Measurements from ENCODE around the gene ANKZF1. TPM values are rescaled to one million over a fixed set of nuclear protein-coding genes. Genes with fewer than 3 reads are reported as not detected.
A peak's percentile ranks its signal among the peaks of the same experiment; 100 is the strongest.

The ANKZF1 gene
- total and polyA plus RNA-seq, 2 donors (not counting 1 experiment from before 2014, with no cell fraction given): 152 to 181 TPM

GRCh38 chr2:219210196-219210885 is 19.3 kb upstream of the ANKZF1 start:
- H3K79me2 ChIP-seq (ENCODE audit: control insufficient read depth, insufficient read depth, low read length): peaks cover 6% of the 10 kb centered on the region
- H3K4me3 ChIP-seq (ENCODE audit: control extremely low read depth in 1 of 5, extremely low read depth in 1 of 5, insufficient read depth in 1 of 5, low read depth in 2 of 5, low read length in 4 of 5): no peak overlapping the region
- H3K27me3 ChIP-seq (replicated peaks in 1 of 4; ENCODE audit: control extremely low read depth in 1 of 4, control insufficient read depth in 3 of 4, insufficient read depth in 4 of 4, low read length in 3 of 4): no peaks in the 10 kb centered on the region
- Mint-ChIP-seq H3K27ac (peak overlapping the region; percentile 46), H3K4me1 (peaks cover 28% of the 10 kb centered on the region), H3K4me3 (no peak overlapping the region), H3K27me3 (no peaks in the 10 kb centered on the region), H3K9me3 (ENCODE audit: insufficient read depth) (no peaks in the 10 kb centered on the region)
- POLR2A ChIA-PET: interaction anchor here (1.6 kb wide), 1 partner anchor 51 kb away, joined by 6 read pairs; the partner anchor contains the start of gene NHEJ1
- H3K4me2 ChIP-seq (replicated peaks; ENCODE audit: low read depth, low read length, poor library complexity, severe bottlenecking): no peak overlapping the region
- intact Hi-C loops (cut with micrococcal nuclease): no loop called here
- no peak overlapping the region for H2AFZ ChIP-seq (ENCODE audit: insufficient read depth, low read depth, low read length, poor library complexity, severe bottlenecking)
- H3K27ac ChIP-seq (ENCODE audit: low read length in 2 of 2): no peak overlapping the region
- no peak overlapping the region for H3K9ac ChIP-seq (ENCODE audit: low read length)
- no peak for ATAC-seq (ENCODE audit: low read depth)
- peaks cover 14% of the 10 kb centered on the region for H4K20me1 ChIP-seq (ENCODE audit: control insufficient read depth, insufficient read depth, low read length, poor library complexity, severe bottlenecking)
- CTCF ChIA-PET: interaction anchor here (1.1 to 7.3 kb wide), 11 partner anchors 11 to 88 kb away, joined by 3 to 65 read pairs (median 10); partner anchors contain the start of genes CNPPD1, DNAJB2, NHEJ1 and SLC23A3
- H3K36me3 ChIP-seq (replicated peaks in 1 of 2; ENCODE audit: control extremely low read depth in 1 of 2, control insufficient read depth in 1 of 2, extremely low read depth in 1 of 2, insufficient read depth in 2 of 2, low read length in 1 of 2): peaks cover 7 to 24% of the 10 kb centered on the region in 2 experiments
- 99% methylated on average over 22 of the region's 24 CpGs for WGBS (ENCODE audit: insufficient coverage)
- DNase-seq: peak; percentile 8
- H3K9me3 ChIP-seq (ENCODE audit: control extremely low read depth in 1 of 3, control insufficient read depth in 2 of 3, insufficient read depth in 1 of 3, low read length in 2 of 3): no peaks in the 10 kb centered on the region
- peaks cover 16 to 23% of the 10 kb centered on the region in 2 donors for H3K4me1 ChIP-seq (ENCODE audit: control insufficient read depth in 2 of 2, insufficient read depth in 2 of 2, low read length in 2 of 2)
- TF ChIP-seq EZH2 (IDR thresholded peaks at IDR 0.05; ENCODE audit: borderline replicate concordance, insufficient read depth, low read depth, low read length, poor library complexity, severe bottlenecking) (no peak), CTCF (IDR thresholded peaks at IDR 0.05) (no peak)

GRCh38 chr2:219210886-219211362 is 18.7 kb upstream of the ANKZF1 start:
- H3K4me1 ChIP-seq (ENCODE audit: control insufficient read depth in 2 of 2, insufficient read depth in 2 of 2, low read length in 2 of 2): peaks cover 14 to 20% of the 10 kb centered on the region in 2 donors
- no peak for TF ChIP-seq CTCF (IDR thresholded peaks at IDR 0.05)
- Mint-ChIP-seq H3K4me3 (no peak overlapping the region), H3K4me1 (peaks cover 28% of the 10 kb centered on the region), H3K9me3 (ENCODE audit: insufficient read depth) (no peaks in the 10 kb centered on the region), H3K27me3 (no peaks in the 10 kb centered on the region), H3K27ac (peak overlapping the region; percentile 37)
- peaks cover 7 to 24% of the 10 kb centered on the region in 2 experiments for H3K36me3 ChIP-seq (replicated peaks in 1 of 2; ENCODE audit: control extremely low read depth in 1 of 2, control insufficient read depth in 1 of 2, extremely low read depth in 1 of 2, insufficient read depth in 2 of 2, low read length in 1 of 2)
- no peaks in the 10 kb centered on the region for H3K9me3 ChIP-seq (ENCODE audit: control extremely low read depth in 1 of 3, control insufficient read depth in 2 of 3, insufficient read depth in 1 of 3, low read length in 2 of 3)
- peaks cover 14% of the 10 kb centered on the region for H4K20me1 ChIP-seq (ENCODE audit: control insufficient read depth, insufficient read depth, low read length, poor library complexity, severe bottlenecking)
- WGBS (ENCODE audit: insufficient coverage): 83% methylated on average over 1 of the region's 9 CpGs
- peak overlapping the region; percentile 40 for H3K4me2 ChIP-seq (replicated peaks; ENCODE audit: low read depth, low read length, poor library complexity, severe bottlenecking)
- no peak for ATAC-seq (ENCODE audit: low read depth)
- peak overlapping the region; percentile 41 for H2AFZ ChIP-seq (ENCODE audit: insufficient read depth, low read depth, low read length, poor library complexity, severe bottlenecking)
- peak; percentile 6 for DNase-seq
- CTCF ChIA-PET: interaction anchor here (0.7 to 7.3 kb wide), 24 partner anchors 11 to 178 kb away, joined by 3 to 65 read pairs (median 5); partner anchors contain the start of genes ANKZF1, ATG9A, CNPPD1 and DNAJB2
- POLR2A ChIA-PET: interaction anchor here (0.7 to 1.6 kb wide), 6 partner anchors 9 to 51 kb away, joined by 3 to 15 read pairs (median 5); partner anchors contain the start of genes CNPPD1 and NHEJ1
- H3K9ac ChIP-seq (ENCODE audit: low read length): no peak overlapping the region
- no peaks in the 10 kb centered on the region for H3K27me3 ChIP-seq (replicated peaks in 1 of 4; ENCODE audit: control extremely low read depth in 1 of 4, control insufficient read depth in 3 of 4, insufficient read depth in 4 of 4, low read length in 3 of 4)
- peak overlapping the region in 1 of 2 donors; percentile 18 for H3K27ac ChIP-seq (ENCODE audit: low read length in 2 of 2)
- peaks cover 6% of the 10 kb centered on the region for H3K79me2 ChIP-seq (ENCODE audit: control insufficient read depth, insufficient read depth, low read length)
- intact Hi-C loops (cut with micrococcal nuclease): loop anchor here (1.0 kb wide), 2 partner anchors 40 to 51 kb away; partner anchors contain the start of gene NHEJ1
- H3K4me3 ChIP-seq (ENCODE audit: control extremely low read depth in 1 of 5, extremely low read depth in 1 of 5, insufficient read depth in 1 of 5, low read depth in 2 of 5, low read length in 4 of 5): no peak overlapping the region

Data from B cell (primary cell).